Mesodermal cell (in vitro differentiated cells): ENCODE data around the gene CACHD1.

ENCODE experiments used
- H3K27ac ChIP-seq: 2 replicates; pipeline ENCODE4 v1.7.0; 2013; ENCODE audit warnings: mild to moderate bottlenecking, low read depth, low read length, moderate library complexity; ENCODE audit not compliant: severe bottlenecking
- H3K36me3 ChIP-seq: 2 replicates; pipeline ENCODE4 v1.7.1; 2013; ENCODE audit warnings: mild to moderate bottlenecking, low read length, moderate library complexity; ENCODE audit not compliant: control insufficient read depth, insufficient read depth
- H3K4me1 ChIP-seq: one replicate; pipeline ENCODE4 v1.7.1; 2013; ENCODE audit warnings: mild to moderate bottlenecking, low read length; ENCODE audit not compliant: insufficient read depth, control insufficient read depth, poor library complexity, severe bottlenecking
- H3K4me3 ChIP-seq: 2 replicates; pipeline ENCODE4 v1.7.0; 2013; ENCODE audit warnings: low read length, control low read depth, mild to moderate bottlenecking; ENCODE audit not compliant: insufficient read depth, poor library complexity, severe bottlenecking; ENCODE audit errors: extremely low read depth
- H3K9me3 ChIP-seq: 2 replicates; pipeline ENCODE4 v1.7.1; 2013; ENCODE audit warnings: mild to moderate bottlenecking, low read length, moderate library complexity; ENCODE audit not compliant: control insufficient read depth
- WGBS, 2 experiments: methylation state at CpG; one replicate each; pipeline ENCODE4 v1.1.5; 2013; ENCODE audit warnings: missing lambda C conversion rate in 2 of 2; ENCODE audit not compliant: insufficient coverage in 2 of 2; 5-methylcytosine and 5-hydroxymethylcytosine counted together

CACHD1 gene

GRCh38 chr1:64472805-64473204 lies 2.9 kb downstream of the CACHD1 start:
- Histone ChIP-seq H3K4me3 (peak overlapping the region; percentile 78), H3K27ac (no peak overlapping the region), H3K9me3 (no peaks in the 10 kb centered on the region), H3K4me1 (peaks cover 46% of the 10 kb centered on the region), H3K36me3 (no peaks in the 10 kb centered on the region)
- WGBS, 2 experiments: 10 to 14% methylated on average over 2 to 4 of the region's 5 CpGs

GRCh38 chr1:64473367-64473766 lies 3.4 kb downstream of the CACHD1 start:
- WGBS, 2 experiments: 0% methylated on average over 1 of the region's 1 CpG; no CpG with 5 or more reads in 1 of the 2 experiments
- Histone ChIP-seq H3K36me3 (peaks cover 5% of the 10 kb centered on the region), H3K27ac (no peak overlapping the region), H3K4me3 (peak overlapping the region; percentile 78), H3K4me1 (peaks cover 52% of the 10 kb centered on the region), H3K9me3 (no peaks in the 10 kb centered on the region)

GRCh38 chr1:64474133-64474532 lies 4.2 kb downstream of the CACHD1 start:
- peaks cover 57% of the 10 kb centered on the region for H3K4me1 ChIP-seq
- H3K9me3 ChIP-seq: no peaks in the 10 kb centered on the region
- H3K36me3 ChIP-seq: peaks cover 10% of the 10 kb centered on the region
- no peak overlapping the region for H3K27ac ChIP-seq
- WGBS, 2 experiments: 64% methylated on average over 2 of the region's 2 CpGs; no CpG with 5 or more reads in 1 of the 2 experiments
- H3K4me3 ChIP-seq: peak overlapping the region; percentile 2

GRCh38 chr1:64474665-64475439 lies 4.9 kb downstream of the CACHD1 start:
- Histone ChIP-seq H3K36me3 (peaks cover 14% of the 10 kb centered on the region), H3K27ac (no peak overlapping the region), H3K4me3 (no peak overlapping the region), H3K9me3 (no peaks in the 10 kb centered on the region), H3K4me1 (peaks cover 64% of the 10 kb centered on the region)
- WGBS, 2 experiments: no CpG with 5 or more reads among the region's 2 CpGs

GRCh38 chr1:64476251-64476952 lies 6.5 kb downstream of the CACHD1 start:
- Histone ChIP-seq H3K27ac (peak overlapping the region; percentile 51), H3K9me3 (no peaks in the 10 kb centered on the region), H3K4me3 (no peak overlapping the region), H3K36me3 (peaks cover 14% of the 10 kb centered on the region), H3K4me1 (peaks cover 74% of the 10 kb centered on the region)
- WGBS, 2 experiments: 67 to 98% methylated on average over 1 to 4 of the region's 4 CpGs

- Histone ChIP-seq H3K4me1 (peaks cover 76% of the 10 kb centered on the region), H3K27ac (no peak overlapping the region), H3K9me3 (no peaks in the 10 kb centered on the region), H3K4me3 (no peak overlapping the region), H3K36me3 (peaks cover 14% of the 10 kb centered on the region)
- 100% methylated on average over 3 of the region's 3 CpGs for WGBS, 2 experiments
These were observed 8.9 kb downstream of the CACHD1 start for GRCh38 chr1:64478594-64479470.

- WGBS, 2 experiments: 100% methylated on average over 1 of the region's 1 CpG
- H3K4me1 ChIP-seq: peaks cover 68% of the 10 kb centered on the region
These were observed 9.9 kb downstream of the CACHD1 start for GRCh38 chr1:64479874-64480273.

GRCh38 chr1:64480999-64481772 lies 11.3 kb downstream of the CACHD1 start:
- no peaks in the 10 kb centered on the region for H3K9me3 ChIP-seq
- no peak overlapping the region for H3K27ac ChIP-seq
- H3K4me1 ChIP-seq: peaks cover 55% of the 10 kb centered on the region
- H3K36me3 ChIP-seq: peaks cover 14% of the 10 kb centered on the region
- WGBS, 2 experiments: 88 to 93% methylated on average over 3 of the region's 4 CpGs
- H3K4me3 ChIP-seq: no peak overlapping the region

More at GRCh38 chr1:64479874-64480273, 9.9 kb downstream of the CACHD1 start:
- Histone ChIP-seq H3K4me3 (no peak overlapping the region), H3K27ac (no peak overlapping the region), H3K9me3 (no peaks in the 10 kb centered on the region), H3K36me3 (peaks cover 14% of the 10 kb centered on the region)

- H3K9me3 ChIP-seq: no peaks in the 10 kb centered on the region
- H3K27ac ChIP-seq: peak overlapping the region; percentile 3
- peaks cover 14% of the 10 kb centered on the region for H3K36me3 ChIP-seq
- WGBS, 2 experiments: 75 to 83% methylated on average over 2 of the region's 3 CpGs
- peaks cover 46% of the 10 kb centered on the region for H3K4me1 ChIP-seq
- no peak overlapping the region for H3K4me3 ChIP-seq
These were observed 12.2 kb downstream of the CACHD1 start for GRCh38 chr1:64482128-64482527.

- Histone ChIP-seq H3K4me3 (no peak overlapping the region), H3K36me3 (peaks cover 14% of the 10 kb centered on the region), H3K9me3 (no peaks in the 10 kb centered on the region), H3K27ac (peak overlapping the region; percentile 3), H3K4me1 (peaks cover 44% of the 10 kb centered on the region)
- WGBS, 2 experiments: 100% methylated on average over 1 of the region's 1 CpG
These were observed 12.8 kb downstream of the CACHD1 start for GRCh38 chr1:64482720-64483119.
